Germinal center (tissue), 1 donor: Measurements from ENCODE around the gene RPP40.
"Not testable (repeated sequence)": the region's sequence is repeated elsewhere in the genome, so short reads cannot be mapped to it uniquely, and the experiment has no call there.

Experiments
- DNase-seq: peaks from one replicate; pipeline ENCODE4 v3.0.0; 2012; ENCODE audit warnings: mixed read lengths, low spot score

Gene RPP40, protein sequence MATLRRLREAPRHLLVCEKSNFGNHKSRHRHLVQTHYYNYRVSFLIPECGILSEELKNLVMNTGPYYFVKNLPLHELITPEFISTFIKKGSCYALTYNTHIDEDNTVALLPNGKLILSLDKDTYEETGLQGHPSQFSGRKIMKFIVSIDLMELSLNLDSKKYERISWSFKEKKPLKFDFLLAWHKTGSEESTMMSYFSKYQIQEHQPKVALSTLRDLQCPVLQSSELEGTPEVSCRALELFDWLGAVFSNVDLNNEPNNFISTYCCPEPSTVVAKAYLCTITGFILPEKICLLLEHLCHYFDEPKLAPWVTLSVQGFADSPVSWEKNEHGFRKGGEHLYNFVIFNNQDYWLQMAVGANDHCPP

GRCh38 chr6:5003604-5004372 is at the start of gene RPP40:
RPP40 (minus strand) TSS chr6:5004037; CDS start chr6:5004002, 35 bp downstream.
- peak; percentile 95 for DNase-seq

GRCh38 chr6:5053038-5053437 is 49.2 kb upstream of the RPP40 start:
- no peak for DNase-seq

DNA sequence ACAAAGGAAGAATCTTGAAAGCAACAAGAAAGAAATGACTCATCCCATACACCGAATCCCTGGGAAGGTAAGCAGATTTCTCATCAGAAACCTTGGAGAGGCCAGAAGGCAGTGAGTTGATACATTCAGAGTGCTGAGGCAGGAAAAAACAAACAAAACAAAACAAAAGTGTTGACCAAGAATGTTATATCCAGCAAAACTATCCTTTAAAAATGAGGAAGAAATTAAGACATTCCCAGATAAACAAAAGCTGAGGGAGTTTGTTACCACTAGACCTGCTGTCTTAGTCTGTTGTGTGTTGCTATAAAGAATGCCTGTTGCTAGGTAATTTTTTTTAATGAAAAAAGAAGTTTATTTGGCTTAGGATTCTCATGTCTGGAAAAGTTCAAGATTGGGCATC is 47.6 kb upstream of the RPP40 start:
- DNase-seq = no peak

DNA sequence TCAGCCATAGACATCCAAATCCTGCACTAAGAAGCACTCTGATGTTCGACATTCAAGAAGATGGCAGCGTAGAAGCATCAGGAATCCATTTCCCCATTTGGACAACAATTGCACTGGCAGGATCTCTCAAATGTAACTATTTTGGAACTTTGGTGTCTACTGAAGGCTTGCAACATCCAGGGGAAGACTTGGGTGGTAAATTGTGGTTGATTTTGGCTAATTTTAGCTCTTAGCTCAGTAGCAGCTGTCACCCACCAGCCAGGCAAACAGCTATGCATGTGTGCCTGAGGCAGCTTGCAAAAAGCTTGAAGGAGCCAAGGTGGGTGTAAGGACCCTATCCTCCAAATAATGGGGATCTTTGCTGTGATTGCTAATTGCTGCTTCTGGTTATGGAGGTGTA is 46.2 kb upstream of the RPP40 start:
- DNase-seq = no peak

GRCh38 chr6:5046430-5046829 is 42.6 kb upstream of the RPP40 start:
- DNase-seq = no peak

- DNase-seq = no peak
Measured at GRCh38 chr6:5045416-5045815, 41.6 kb upstream of the RPP40 start.

- no peak for DNase-seq
Measured at GRCh38 chr6:5044866-5045265, 41.0 kb upstream of the RPP40 start.

- DNase-seq = no peak
Measured at GRCh38 chr6:5042436-5042835, 38.6 kb upstream of the RPP40 start.

- no peak for DNase-seq
Measured at GRCh38 chr6:5041955-5042354, 38.1 kb upstream of the RPP40 start.

GRCh38 chr6:5036269-5036668 is 32.4 kb upstream of the RPP40 start:
- DNase-seq = no peak

DNA sequence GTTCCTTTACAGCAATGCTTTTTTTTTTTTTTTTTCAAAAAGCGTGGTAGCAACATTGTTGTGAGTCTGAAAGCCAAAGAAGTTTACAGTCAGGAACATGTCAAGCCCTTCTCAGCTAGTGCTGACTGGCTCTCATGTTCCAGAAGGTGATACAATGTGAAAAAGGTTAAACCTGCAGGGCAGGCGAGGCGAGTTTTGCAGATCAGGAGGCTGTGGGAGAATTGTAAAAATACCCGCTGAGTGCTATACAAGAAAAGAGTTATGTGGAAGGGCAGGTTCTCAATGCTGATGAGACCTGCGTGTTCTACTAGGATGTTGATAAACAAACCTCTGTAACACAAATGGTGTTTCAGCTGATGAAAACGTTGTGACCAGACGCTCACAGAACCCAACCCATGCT is 30.9 kb upstream of the RPP40 start:
- DNase-seq = no peak

GRCh38 chr6:5034328-5034727 is 30.5 kb upstream of the RPP40 start:
- no peak for DNase-seq

- not testable (repeated sequence) for DNase-seq
Measured at GRCh38 chr6:5033214-5033904, 29.5 kb upstream of the RPP40 start.

DNA sequence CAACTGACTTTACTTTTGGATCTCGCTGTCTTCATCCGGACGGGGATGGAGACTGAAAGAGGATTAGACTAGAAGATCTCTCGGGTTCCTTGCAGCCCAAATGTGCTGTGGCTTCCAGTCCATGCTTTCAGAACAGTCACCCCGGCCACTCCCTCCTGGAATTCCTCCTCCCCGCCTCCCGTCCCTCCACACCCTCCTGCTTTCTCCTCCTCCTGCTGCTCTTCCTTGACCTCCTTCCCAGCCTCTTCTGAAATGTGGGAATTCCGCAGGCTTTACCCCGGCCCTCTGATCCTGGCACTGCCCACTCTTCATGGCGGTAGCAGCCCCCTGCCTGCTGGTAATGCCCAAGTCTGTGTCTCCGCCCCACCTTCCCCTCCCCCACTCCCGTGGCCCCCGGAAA is 28.9 kb upstream of the RPP40 start:
- DNase-seq = not testable (repeated sequence)

DNA sequence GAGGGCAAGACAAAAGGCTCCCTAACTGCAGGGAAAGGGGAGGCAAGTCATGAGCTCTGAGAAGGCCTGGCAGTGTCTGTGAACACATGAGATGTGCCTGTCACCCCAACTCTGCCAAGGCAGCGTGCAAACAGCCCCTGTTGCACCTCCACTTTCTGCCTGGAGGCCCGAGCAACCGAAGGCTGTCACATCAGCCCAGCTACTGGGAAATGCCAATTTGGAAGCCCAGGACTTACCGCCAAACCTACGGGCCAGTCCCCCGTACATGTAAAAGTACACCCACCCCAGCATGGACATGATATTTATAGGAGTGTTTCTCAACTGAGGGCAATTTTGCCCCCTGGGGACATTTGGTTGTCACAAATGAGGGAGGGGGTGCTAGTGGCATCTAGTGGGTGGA is 27.3 kb upstream of the RPP40 start:
- DNase-seq = no peak

DNA sequence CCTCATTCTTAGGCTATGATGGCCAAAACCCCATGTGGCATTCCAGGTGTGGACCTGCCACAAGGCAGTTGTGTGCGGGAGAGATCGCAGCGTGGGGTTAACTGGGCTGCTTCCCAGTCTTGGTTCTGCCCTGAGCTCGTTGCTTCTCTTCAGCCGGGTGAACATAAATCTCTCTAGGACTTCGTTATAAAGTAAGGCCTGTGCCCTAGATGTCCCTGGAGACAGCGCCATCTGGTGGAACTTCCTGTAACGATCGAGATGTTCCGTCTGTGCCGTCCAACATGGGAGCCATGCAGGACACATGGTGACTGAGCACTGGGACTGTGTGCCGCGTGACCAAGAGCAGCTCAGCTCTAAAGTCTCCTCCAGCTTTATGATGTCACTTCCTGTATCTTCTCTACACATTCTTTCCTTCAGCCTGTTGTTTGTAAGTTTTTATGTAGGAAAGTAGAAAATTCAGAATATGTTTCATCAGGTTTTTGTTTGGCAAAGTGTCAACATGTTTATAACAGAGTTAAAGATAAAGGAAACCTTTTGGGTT is 26.8 kb upstream of the RPP40 start:
- DNase-seq = peak; percentile 86

- no peak for DNase-seq
Measured at GRCh38 chr6:5029609-5030008, 25.8 kb upstream of the RPP40 start.

GRCh38 chr6:5028921-5029320 is 25.1 kb upstream of the RPP40 start:
- DNase-seq = no peak

DNA sequence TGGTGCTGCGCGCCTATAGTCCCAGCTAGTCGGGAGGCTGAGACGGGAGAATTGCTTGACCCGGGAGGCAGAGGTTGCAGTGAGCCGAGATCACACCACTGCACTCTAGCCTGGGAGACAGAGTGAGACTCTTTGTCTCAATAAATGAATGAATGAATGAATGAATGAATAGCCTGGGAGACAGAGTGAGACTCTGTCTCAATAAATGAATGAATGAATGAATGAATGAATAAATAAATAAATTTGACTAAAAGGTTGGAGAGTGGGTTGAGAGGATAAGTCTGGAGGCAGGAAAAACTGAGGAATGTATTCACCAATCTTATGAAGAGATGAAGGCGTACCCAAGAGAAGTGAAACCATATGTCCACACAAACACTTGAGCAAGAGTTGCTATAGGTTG is 24.5 kb upstream of the RPP40 start:
- no peak for DNase-seq

DNA sequence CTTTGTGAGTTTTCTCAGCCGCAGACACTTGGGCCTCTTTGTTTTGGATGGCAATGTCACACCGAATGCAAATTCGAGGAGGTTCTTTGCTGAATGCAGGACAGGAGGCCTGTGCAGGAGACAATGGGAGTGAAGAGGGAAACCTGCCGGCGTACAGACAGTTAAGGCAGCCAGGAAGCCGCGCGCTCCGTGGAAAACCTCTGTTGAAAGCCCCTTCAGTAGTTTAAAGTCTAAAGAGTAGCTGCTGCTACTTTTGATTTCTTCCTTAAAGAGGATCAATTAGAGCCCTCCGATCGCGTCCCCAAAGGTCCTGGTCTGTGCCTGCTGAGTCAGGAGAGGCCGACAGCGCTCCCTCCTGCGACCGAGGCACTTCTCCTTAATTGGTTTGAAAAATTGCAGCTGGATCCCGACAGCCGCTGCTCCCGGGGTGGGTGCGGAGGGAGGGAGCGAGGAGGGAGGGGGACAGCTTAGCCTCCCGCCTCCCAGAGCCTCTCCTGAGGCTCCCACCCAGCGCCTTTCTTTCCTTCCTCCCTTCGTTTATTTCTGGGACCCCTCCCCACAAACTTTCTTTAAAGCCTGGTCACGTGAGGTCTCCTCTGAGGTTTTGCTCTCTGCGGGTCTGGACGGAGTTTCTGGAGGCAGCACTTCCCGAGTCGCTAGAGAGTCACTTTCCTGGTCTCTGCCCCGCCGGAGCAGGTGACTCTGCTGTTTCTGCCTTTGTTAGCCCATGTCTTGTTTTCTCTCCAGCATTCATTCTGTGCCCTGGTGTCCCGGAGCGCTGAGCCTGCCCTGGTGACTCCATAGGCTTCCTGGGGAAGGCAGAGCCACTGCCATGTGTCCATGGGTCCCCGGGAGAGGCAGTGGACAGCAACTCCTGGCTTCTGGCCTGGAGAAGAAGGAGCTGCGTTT is 22.3 kb upstream of the RPP40 start:
- DNase-seq = no peak

- DNase-seq = no peak
Measured at GRCh38 chr6:5023923-5024322, 20.1 kb upstream of the RPP40 start.

GRCh38 chr6:5020142-5020541 is 16.3 kb upstream of the RPP40 start:
- DNase-seq = no peak
